Erythroblast (primary cell): Measurements from ENCODE around the gene MBP.

Experiments used
- DNase-seq, 2 experiments: peaks; one replicate each; lab custom pipeline; 2025; lab: John Stamatoyannopoulos, UW
- GATA1 ChIP-seq: IDR thresholded peaks from 2 replicates; pipeline ENCODE4 v1.6.1; 2011; ENCODE audit warnings: low read depth, mild to moderate bottlenecking, control low read depth, low read length, moderate library complexity
- POLR2A ChIP-seq: IDR thresholded peaks from 2 replicates; pipeline ENCODE4 v1.6.1; 2011; ENCODE audit warnings: mild to moderate bottlenecking, low read length

MBP gene

GRCh38 chr18:77118256-77119090 is 14.1 kb downstream of the MBP start:
- no peak for DNase-seq
- TF ChIP-seq GATA1 = no peak
- TF ChIP-seq POLR2A = no peak

DNA sequence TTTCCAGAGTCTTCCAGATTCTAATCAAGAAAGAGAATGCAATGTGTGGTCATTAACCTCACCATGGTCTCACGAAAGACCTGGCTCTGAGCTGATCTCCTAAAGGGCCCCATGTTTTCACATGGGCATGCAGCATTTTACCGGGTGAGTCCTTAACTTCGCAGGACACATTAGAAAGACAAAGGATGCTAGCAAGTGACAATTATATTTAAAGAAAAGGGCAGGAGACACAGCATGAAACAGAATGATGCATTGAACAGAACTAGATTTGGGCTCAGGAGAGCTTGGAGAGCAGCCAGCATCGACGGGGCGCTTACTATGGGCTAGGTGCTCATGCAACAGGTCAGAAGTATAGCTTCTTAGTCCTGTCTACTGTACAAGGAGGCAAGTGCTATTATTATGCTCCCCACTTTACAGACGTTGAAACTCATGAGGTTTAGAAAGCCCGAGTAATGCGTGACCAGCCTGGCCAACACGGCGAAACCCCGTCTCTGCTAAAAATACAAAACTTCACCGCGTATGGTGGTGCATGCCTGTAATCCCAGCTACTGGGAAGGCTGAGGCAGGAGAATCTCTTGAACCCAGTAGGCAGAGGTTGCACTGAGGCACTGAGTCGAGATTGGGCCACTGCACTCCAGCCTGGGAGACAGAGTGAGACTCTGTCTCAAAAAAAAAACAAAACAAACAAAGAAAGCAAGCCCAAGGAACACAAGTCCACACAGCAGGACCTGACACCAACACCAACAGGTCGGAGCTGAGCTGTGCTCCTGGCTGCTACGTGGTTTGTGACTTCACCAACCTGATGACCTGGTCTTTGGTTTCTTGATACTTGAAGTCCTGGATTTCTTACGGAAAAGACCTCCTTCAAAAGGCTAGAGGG is 16.1 kb downstream of the MBP start:
- no peak for TF ChIP-seq GATA1
- no peak for TF ChIP-seq POLR2A
- DNase-seq = no peak

DNA sequence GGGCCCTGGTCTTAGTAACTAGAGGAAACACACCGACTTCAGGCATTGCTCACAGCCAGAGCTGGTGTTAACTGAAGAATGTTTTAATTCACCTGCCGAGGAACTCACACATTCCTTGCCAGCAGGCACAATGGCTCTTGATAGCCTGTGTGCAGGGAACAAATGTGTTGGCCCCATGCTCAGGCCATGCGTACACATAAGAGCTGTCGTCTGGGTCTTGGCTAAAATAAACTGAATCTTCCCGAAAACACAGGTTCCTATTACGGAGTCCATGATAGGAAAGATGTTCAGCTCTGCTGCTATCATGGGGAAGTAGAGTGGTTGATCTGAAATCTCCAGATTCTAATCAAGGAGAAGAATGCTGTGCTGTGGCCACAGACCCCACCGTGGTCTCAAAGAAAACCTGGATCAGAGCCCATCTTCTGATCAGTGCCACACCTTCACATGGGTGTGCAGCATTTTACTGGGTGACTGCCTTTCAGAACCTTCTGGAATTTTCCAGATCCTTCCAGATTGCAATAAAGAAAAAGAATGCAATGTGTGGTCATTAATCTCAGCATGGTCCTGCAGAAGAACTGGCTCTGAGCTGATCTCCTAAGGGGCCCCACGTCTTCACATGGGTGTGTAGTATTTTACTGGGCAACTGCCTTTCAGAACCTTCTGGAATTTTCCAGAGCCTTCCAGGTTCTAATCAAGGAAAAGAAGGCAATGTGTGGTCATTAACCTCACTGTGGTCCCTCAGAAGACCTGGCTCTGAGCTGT is 17.2 kb downstream of the MBP start:
- TF ChIP-seq GATA1 (no peak), POLR2A (no peak)
- DNase-seq = peak; percentile 56 to 63

GRCh38 chr18:77114415-77115191 is 18.0 kb downstream of the MBP start:
- peak; percentile 86 to 88 for DNase-seq
- TF ChIP-seq POLR2A (peak; percentile 64), GATA1 (no peak)

GRCh38 chr18:77114152-77114414 is 18.5 kb downstream of the MBP start:
- peak in 1 of 2 experiments; percentile 76 for DNase-seq
- no peak for TF ChIP-seq GATA1
- TF ChIP-seq POLR2A = no peak

DNA sequence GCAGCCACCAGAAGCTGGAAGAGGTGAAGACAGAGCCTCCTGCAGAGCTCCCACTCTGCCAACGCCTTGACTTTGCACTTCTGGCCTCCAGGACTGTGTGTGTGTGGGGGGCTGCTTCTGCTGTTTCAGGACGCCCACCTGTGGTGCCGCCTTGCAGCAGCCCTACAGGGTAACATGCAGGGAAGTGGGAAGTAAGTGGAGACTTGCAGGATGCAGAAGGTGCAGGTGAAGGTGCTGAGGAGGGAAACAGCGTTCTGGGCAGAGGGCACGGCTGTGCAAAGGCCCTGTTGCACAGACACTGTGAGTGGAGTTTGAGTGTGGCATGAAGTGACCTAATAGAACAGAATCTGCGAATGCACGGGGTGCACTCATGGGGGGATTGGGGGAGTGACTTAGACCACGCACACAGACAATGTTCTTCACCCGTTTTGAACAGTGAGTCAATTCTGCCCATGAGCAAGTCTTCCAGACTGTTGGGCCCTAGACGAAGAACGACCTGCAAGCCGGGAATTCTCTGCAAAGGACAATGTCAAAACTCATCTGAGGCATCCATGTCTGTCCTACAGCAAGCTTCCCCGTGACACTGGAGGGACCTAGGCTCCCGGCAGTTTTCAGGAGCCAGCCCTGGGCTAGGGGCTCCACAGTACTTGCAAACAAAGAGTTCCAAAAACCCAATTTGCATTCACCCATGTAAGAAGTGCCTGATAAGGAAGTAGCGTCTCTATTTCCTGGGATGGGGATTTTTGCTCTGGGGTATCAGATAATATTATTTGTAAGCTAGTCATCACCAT is 19.0 kb downstream of the MBP start:
- DNase-seq = no peak

GRCh38 chr18:77112747-77113092 is 19.9 kb downstream of the MBP start:
- DNase-seq = no peak
- TF ChIP-seq POLR2A (no peak), GATA1 (no peak)

More for the DNA sequence above, 19.0 kb downstream of the MBP start:
- TF ChIP-seq GATA1 = no peak
- TF ChIP-seq POLR2A = no peak

DNA sequence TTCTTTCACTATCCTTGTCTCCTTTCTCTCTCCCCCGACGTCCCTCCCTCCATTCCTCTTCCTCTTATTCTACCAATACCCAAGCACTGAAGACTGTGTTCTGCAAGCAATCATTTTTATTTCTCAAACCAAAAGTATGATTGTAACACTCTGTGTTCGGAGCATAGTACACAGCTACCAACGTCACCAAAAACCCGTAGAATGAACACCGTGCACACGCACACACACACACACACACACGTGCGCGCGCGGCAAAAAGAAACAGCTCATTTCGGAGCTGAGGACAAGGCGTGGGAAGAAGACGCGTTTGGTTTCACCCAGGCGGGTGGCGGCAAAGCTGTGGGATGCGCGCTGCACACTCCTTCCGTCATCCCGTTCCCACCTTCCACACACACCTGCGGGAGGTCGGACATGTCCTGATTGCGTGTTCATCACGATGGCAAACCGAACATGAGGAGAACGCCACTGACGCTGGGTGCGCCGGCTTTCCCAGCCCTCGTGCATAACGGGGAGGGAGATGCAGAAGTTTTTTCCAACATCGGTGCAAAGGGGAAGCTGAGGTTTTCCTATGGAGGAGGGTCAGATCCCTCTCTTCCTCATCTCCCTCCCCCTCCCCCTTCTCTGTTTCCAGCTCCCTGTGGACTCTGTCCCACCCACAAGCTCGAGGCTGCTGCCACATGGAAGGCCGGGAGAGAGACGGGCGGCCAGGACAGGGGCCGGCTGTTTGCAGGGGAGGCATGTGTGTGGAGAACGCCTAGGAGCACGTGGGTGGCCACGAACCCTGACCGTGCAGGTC is 20.4 kb downstream of the MBP start:
- DNase-seq = no peak

GRCh38 chr18:77111449-77111848 is 21.1 kb downstream of the MBP start:
- peak; percentile 76 to 90 for DNase-seq

More for the DNA sequence above, 20.4 kb downstream of the MBP start:
- no peak for TF ChIP-seq POLR2A

GRCh38 chr18:77110936-77111335 is 21.6 kb downstream of the MBP start:
- TF ChIP-seq POLR2A (no peak), GATA1 (no peak)
- DNase-seq = no peak

More at GRCh38 chr18:77111449-77111848, 21.1 kb downstream of the MBP start:
- TF ChIP-seq GATA1 (no peak), POLR2A (peak; percentile 68)

GRCh38 chr18:77110400-77110799 is 22.2 kb downstream of the MBP start:
- no peak for TF ChIP-seq POLR2A
- TF ChIP-seq GATA1 = no peak
- peak in 1 of 2 experiments; percentile 18 for DNase-seq

DNA sequence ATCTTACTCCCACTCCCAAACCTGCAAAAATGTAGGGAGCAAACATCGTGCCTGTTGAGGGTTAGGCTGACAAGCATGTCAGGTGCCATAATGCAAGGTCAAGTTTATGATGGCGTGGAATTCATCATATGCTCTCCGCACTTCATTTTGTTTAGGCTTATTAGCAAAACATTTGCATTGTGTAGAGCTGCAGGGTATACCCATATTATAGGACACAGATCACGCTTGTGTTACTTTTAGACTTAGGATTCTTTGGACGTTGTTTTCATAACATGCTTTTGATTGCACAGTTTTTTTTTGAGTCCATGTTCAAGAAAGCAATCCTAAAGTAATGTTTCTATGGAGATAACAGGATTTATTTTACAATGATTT is 22.9 kb downstream of the MBP start:
- DNase-seq = no peak
- TF ChIP-seq POLR2A = no peak
- no peak for TF ChIP-seq GATA1
